Progenitor cell of endocrine pancreas (in vitro differentiated cells): Measurements from ENCODE around the gene ARL13A. TPM values are rescaled to one million over a fixed set of nuclear protein-coding genes. Genes with fewer than 3 reads are reported as not detected.

Source experiments
- DNase-seq: peaks from one replicate; pipeline ENCODE4 v3.0.0; 2021; ENCODE audit warnings: low spot score; ENCODE audit not compliant: unreplicated experiment
- H3K27ac Mint-ChIP-seq: 2 replicates; pipeline ENCODE4 v1.8.0; 2021; ENCODE audit warnings: mild to moderate bottlenecking, moderate library complexity, mixed read lengths
- H3K27me3 Mint-ChIP-seq: 2 replicates; pipeline ENCODE4 v1.8.0; 2021; ENCODE audit warnings: mixed read lengths
- H3K36me3 Mint-ChIP-seq: 2 replicates; pipeline ENCODE4 v1.8.0; 2022; ENCODE audit warnings: mixed read lengths; ENCODE audit not compliant: insufficient read depth
- H3K4me1 Mint-ChIP-seq: 2 replicates; pipeline ENCODE4 v1.8.0; 2021; ENCODE audit warnings: low read depth, mixed read lengths
- H3K4me3 Mint-ChIP-seq: 2 replicates; pipeline ENCODE4 v1.8.0; 2021; ENCODE audit warnings: low read depth, mild to moderate bottlenecking, moderate library complexity, mixed read lengths
- H3K9me3 Mint-ChIP-seq: 2 replicates; pipeline ENCODE4 v1.8.0; 2021; ENCODE audit warnings: low read depth, mixed read lengths
- CTCF ChIP-seq: fragments of 200-600 bp; sonication (generic); IDR thresholded peaks from one replicate; pipeline ENCODE4 v1.5.0; 2021; ENCODE audit warnings: antibody characterized with exemption, mild to moderate bottlenecking; ENCODE audit not compliant: unreplicated experiment
- total RNA-seq: library from RNA; stranded (reverse); gene quantifications from 2 replicates; pipeline ENCODE4 v1.2.1, GENCODE V29; 2021

Gene ARL13A
- total RNA-seq, 1 donor from 2014 or later, result not detected

GRCh38 chrX:100931925-100932285 lies 37.6 kb upstream of the ARL13A start:
- Mint-ChIP-seq H3K4me3 (no peak overlapping the region), H3K27me3 (peaks cover 10% of the 10 kb centered on the region), H3K27ac (no peak overlapping the region), H3K9me3 (peaks cover 21% of the 10 kb centered on the region), H3K36me3 (peaks cover 1% of the 10 kb centered on the region), H3K4me1 (no peaks in the 10 kb centered on the region)
- no peak for DNase-seq
- TF ChIP-seq CTCF, result no peak

- TF ChIP-seq CTCF, result no peak
- Mint-ChIP-seq H3K9me3 (peaks cover 22% of the 10 kb centered on the region), H3K27me3 (no peaks in the 10 kb centered on the region), H3K4me1 (no peaks in the 10 kb centered on the region), H3K27ac (no peak overlapping the region), H3K4me3 (no peak overlapping the region), H3K36me3 (peaks cover 1% of the 10 kb centered on the region)
- no peak for DNase-seq
Measured at GRCh38 chrX:100935767-100936166, 33.7 kb upstream of the ARL13A start.

- H3K9me3 Mint-ChIP-seq, result peaks cover 13% of the 10 kb centered on the region
- DNase-seq, result no peak
- no peaks in the 10 kb centered on the region for H3K4me1 Mint-ChIP-seq
- H3K36me3 Mint-ChIP-seq, result no peaks in the 10 kb centered on the region
- H3K27me3 Mint-ChIP-seq, result no peaks in the 10 kb centered on the region
- no peak overlapping the region for H3K27ac Mint-ChIP-seq
- H3K4me3 Mint-ChIP-seq, result no peak overlapping the region
- no peak for TF ChIP-seq CTCF
Measured at GRCh38 chrX:100939333-100939732, 30.2 kb upstream of the ARL13A start.

- no peak overlapping the region for H3K27ac Mint-ChIP-seq
- no peak overlapping the region for H3K4me3 Mint-ChIP-seq
- no peaks in the 10 kb centered on the region for H3K27me3 Mint-ChIP-seq
- no peak for TF ChIP-seq CTCF
- H3K4me1 Mint-ChIP-seq, result no peaks in the 10 kb centered on the region
- H3K9me3 Mint-ChIP-seq, result peaks cover 19% of the 10 kb centered on the region
- DNase-seq, result no peak
- H3K36me3 Mint-ChIP-seq, result no peaks in the 10 kb centered on the region
Measured at GRCh38 chrX:100944601-100945000, 24.9 kb upstream of the ARL13A start.

- Mint-ChIP-seq H3K9me3 (peaks cover 21% of the 10 kb centered on the region), H3K4me3 (no peak overlapping the region), H3K27me3 (no peaks in the 10 kb centered on the region), H3K27ac (no peak overlapping the region), H3K4me1 (peaks cover under 1% of the 10 kb centered on the region), H3K36me3 (no peaks in the 10 kb centered on the region)
- DNase-seq, result no peak
- no peak for TF ChIP-seq CTCF
Measured at GRCh38 chrX:100946299-100946927, 23.1 kb upstream of the ARL13A start.
